ENCODE data around the gene CLUH.

DNA sequence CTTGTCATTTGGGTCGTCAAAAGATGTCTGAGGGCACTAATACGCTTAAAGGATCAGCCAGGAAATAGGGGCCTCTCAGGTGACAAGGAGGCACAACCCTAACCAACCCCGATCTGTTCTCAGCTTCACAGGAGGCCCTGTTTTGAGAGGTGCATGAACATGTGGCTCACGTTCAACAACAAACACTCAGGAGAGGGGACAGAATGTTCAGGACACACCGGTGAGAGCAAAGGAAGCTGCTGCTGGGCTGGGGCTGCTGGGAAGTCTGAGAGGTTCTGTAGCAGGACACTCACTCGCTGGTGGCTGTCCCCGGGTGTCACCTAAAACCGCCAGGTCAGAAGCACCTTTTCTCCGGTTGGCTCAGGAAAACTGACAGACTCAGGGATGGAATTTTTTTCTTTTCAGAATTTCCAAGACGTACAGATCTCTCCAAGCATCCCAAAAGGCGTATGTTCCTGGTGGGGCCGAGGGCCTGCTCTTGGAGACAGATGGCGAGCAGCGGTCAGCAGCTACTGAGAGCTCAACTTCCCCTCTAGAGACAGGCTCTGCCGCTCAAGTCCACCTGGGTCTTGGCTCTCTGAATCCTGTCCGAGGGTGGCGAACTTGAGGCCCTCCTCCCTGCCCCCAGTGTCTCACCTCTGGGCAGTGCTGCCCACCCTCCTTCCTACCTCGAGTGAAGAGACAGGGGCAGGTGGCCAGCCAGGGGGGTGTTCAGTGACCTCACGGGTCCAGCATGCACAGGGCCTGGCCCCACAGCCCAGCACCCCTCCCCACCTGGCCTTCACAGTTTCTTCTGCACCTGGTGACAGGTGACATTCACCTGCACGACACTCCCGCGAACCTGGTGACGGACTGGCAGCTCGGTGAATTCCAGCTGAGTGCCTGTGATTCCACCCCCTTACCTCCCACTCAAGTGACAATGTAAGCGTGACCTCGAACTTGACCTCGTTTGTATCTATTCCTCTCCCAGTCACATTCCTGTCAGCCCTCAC, 22.9 kb downstream of the CLUH start:
- TF ChIP-seq, protein P1, sequence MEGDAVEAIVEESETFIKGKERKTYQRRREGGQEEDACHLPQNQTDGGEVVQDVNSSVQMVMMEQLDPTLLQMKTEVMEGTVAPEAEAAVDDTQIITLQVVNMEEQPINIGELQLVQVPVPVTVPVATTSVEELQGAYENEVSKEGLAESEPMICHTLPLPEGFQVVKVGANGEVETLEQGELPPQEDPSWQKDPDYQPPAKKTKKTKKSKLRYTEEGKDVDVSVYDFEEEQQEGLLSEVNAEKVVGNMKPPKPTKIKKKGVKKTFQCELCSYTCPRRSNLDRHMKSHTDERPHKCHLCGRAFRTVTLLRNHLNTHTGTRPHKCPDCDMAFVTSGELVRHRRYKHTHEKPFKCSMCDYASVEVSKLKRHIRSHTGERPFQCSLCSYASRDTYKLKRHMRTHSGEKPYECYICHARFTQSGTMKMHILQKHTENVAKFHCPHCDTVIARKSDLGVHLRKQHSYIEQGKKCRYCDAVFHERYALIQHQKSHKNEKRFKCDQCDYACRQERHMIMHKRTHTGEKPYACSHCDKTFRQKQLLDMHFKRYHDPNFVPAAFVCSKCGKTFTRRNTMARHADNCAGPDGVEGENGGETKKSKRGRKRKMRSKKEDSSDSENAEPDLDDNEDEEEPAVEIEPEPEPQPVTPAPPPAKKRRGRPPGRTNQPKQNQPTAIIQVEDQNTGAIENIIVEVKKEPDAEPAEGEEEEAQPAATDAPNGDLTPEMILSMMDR (IDR thresholded peaks at IDR 0.05), result no peak
- no peak for TF ChIP-seq EZH2 (IDR thresholded peaks at IDR 0.05; ENCODE audit: borderline replicate concordance, insufficient read depth, low read depth, low read length, poor library complexity, severe bottlenecking)

All from B cell (primary cell).